HG03196 (cell line): ENCODE results near the gene GPC3.
"Not testable (repeated sequence)": the region's sequence is repeated elsewhere in the genome, so short reads cannot be mapped to it uniquely, and the experiment has no call there.

Experiments
- ATAC-seq: cut with Tn5 transposase; IDR thresholded peaks from one replicate; pipeline ENCODE4 v1.9.1; 2021; ENCODE audit not compliant: unreplicated experiment

Gene GPC3

DNA sequence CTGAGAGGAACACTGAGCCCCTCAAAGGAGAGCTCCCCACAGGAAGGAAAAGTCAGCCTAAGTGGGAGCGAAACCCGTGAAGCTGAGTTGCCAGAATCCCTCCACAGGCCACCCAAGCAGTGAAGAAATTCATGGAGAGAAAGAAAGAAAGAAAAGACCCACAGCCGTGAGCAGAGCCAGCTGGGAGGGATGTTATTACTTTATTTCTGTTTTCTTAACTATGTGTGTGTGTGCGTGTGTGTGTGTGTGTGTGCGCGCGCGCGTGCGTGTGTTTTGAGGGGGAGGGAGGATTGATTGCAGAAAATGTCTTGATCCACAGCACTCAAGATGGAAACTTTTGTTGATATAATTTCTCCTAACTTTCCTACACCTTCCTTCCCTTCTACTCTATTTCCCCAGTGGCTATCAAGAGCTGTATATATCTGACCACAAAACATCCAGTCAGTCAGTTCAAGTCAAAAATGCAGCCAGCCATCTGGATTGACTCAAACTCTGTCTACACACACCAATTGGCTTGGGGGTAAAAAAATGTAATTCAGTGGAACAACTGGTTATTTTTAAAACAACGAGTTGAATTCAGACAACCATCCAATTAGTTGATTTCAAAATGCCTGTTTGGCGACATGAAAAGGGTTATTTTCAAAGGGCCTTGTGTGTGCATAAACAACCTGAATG is 13.8 kb upstream of the GPC3 start:
- ATAC-seq = no peak

- no peak for ATAC-seq
Measured at GRCh38 chrX:133995759-133996158, 10.4 kb upstream of the GPC3 start.

GRCh38 chrX:133994576-133994975 is 9.2 kb upstream of the GPC3 start:
- no peak for ATAC-seq

DNA sequence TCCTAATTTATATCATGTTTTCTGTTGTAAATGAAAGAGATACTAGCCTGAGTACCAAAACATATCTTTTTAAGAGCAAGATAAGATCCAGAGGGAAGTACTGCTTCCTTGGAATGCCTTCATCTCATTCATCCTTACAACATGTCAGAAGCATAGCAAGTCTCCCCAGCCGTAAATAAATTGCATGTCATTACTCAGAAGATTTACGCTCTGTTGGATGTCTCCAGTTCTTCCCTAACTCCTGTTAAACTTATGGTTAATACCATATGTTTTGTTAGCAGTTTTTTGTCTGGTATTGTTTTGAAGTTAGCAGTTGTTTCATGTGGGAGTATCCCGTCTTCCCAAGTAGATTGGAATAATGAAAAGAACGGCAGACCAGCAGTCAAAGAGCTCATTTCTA is 7.5 kb upstream of the GPC3 start:
- no peak for ATAC-seq

DNA sequence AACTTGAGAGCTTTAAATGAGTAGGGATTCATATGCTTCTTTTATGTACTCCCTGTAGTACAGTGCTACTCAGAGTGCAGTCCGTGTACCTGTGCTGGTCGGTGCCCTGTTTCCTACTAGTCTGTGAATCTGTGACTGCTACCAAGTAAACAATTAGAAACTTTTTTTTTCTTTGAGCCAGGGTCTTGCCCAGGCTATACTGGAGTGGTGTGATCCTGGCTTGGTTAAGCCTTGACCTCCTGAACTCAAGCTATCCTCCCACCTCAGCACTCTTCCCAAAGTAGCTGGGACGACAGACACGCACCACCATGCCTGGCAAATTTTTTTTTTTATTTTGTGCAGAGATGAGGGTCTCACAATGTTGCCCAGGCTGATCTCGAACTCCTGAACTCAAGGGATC is 6.4 kb upstream of the GPC3 start:
- ATAC-seq = no peak

- ATAC-seq = not testable (repeated sequence)
Measured at GRCh38 chrX:133991057-133991456, 5.7 kb upstream of the GPC3 start.

GRCh38 chrX:133989993-133990392 is 4.6 kb upstream of the GPC3 start:
- ATAC-seq = no peak

GRCh38 chrX:133989490-133989889 is 4.1 kb upstream of the GPC3 start:
- ATAC-seq = no peak

DNA sequence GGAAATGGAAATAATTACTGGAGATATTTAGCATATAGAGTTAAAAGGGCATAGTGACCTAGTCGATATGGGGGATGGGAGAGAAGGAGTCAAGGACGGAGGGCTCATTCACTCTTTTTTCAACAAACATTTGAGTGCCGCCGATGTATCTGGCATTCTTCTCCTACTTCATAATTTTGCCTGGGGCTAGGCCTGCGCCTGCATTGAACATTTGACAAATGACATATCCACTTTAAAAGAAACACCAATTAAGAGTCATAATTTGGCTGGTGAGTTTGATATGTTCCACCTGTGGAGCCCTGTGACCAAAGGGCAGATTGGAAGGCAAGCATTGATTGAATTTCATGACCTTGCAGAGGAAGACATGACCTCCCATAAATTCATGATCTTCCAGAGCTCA is 2.6 kb upstream of the GPC3 start:
- no peak for ATAC-seq

- ATAC-seq = no peak
Measured at GRCh38 chrX:133987188-133987587, 1.8 kb upstream of the GPC3 start.

- no peak for ATAC-seq
Measured at GRCh38 chrX:133985967-133986683, 731 bp upstream of the GPC3 start.

DNA sequence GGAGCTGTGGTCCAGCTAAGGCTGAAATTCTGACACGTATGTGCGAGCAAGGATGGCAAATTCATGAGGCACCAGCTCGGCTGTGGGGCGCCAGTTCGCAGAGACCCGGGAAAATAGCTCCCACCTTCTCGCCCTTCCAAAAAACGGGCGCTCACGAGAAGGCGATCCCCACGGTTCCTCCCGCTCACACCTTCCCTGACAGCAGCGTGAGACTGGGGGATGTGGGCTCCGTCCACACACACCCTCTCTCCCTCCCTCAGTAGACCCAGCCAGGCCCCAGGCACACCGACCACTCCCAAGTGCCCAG is 584 bp downstream of the GPC3 start:
- no peak for ATAC-seq

- no peak for ATAC-seq
Measured at GRCh38 chrX:133983974-133984845, 1.2 kb downstream of the GPC3 start.

DNA sequence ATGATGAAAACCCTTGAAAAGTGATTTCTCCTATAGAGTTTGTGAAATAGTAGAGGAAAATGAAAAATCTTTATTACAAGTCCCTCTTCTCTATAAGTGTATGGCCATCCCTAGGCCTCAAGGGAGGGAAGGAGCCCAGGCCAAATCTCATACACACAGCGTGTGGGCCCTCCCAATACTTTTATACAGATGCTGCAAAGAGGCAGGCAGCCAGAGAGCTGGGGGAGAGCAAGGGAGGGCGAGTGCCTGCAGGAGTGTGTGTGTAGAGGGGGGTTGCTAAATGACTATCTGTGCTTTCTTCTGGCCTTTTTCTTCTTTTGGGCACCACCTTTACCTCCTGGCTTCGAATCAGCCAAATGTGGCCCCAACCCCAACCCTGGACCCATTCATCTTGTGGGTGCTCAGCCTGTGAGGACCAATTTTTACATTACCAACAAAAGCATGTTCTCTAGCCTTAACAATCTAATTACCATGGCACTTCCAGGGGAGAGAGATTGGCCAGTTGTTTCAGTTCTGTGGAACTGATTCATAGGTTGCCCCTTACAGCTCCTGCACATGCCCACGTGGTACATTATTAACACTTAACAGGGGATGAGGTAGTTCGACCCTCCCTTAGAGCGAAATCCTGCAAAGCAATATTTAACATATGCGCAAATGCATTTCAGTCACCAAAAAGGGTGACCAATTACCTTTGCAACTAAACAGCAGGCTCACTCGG is 2.0 kb downstream of the GPC3 start:
- no peak for ATAC-seq

DNA sequence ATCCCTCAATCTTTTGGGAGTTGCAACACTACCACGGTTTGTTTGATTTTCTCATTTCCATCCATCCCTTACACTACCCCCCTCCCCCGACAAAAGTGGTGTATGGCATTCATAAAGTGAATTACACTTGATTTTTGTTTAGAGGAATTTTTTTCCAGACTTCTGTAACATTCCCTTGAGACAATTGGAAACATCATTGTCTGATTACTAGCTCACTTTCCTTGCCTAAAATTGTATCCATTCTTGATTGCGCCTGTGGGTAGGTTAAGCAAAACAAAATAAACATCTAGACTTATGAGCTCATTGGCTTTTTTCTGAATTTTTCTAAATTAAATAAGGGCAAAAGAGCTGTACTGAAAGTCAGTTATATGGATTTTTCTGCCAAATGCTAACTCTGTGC is 3.5 kb downstream of the GPC3 start:
- ATAC-seq = no peak

DNA sequence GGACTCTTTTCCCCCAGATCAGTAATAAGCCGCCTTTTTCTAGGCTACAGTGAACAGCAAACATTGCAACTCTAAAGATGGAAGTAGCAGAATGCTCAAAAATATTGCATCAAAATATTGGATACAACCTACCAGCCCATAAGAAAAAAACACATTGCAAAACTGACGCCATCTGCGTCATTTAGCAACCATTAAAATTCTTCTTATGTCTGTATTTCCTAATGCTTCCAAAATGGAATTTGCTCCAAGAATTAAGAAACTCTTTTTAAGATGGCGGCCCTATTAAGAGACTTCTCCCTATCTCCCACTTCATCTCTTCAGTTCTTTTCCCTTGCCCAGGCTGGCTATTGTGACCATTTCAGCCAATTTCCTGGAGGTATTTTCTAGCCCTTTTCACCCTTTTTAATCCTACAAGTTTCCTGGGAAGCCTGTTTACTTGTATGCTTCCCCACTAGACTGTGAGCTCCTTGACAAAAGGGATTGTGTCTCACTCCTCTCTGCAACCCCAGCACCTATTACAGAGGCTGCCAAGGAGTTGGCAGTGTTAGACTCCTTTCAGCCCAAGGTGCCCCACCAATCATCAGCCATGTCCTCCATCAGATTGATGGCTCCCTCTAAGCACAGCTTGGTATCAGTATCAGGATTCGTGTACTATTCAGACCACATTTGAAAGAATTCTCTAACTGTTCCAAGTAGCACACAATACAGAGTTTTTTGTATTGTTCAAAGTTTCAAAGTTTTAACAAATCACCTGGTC is 4.4 kb downstream of the GPC3 start:
- ATAC-seq = no peak

- no peak for ATAC-seq
Measured at GRCh38 chrX:133980406-133980805, 5.0 kb downstream of the GPC3 start.

DNA sequence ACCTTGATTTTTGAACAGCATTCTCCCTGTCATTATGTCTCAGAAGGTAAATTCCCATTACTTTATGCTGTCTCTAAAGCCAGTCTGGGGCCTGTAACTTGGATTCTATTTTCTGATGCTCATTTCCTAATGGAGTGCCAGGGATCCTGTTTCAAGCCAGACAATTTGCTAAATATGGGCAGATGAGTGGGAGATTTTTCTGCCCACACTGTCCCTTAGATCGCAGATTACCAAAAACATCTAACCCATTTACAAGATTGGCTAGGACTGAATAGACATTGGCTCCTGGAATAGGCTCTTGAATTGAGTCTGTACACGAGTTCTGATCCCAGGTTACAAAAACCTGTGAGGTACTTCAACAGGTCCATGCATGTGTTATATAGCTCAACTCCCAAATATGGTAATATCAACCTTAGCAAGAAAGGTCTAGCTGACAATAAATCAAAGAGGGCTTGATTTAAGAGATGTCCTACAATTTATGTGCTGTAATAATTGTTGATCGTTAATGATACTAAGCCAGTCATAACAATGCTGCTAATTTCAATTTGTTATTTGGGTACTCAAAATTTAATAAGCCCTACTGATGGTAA is 5.7 kb downstream of the GPC3 start:
- ATAC-seq = no peak

- ATAC-seq = no peak
Measured at GRCh38 chrX:133973704-133974103, 11.7 kb downstream of the GPC3 start.

- ATAC-seq = no peak
Measured at GRCh38 chrX:133972916-133973315, 12.5 kb downstream of the GPC3 start.
